Parathyroid adenoma (tissue), 2 donors: ENCODE measurements around the gene LIPC.

Experiments
- H2AFZ ChIP-seq: fragments of 300-600 bp; sonication (generic); one replicate; pipeline ENCODE4 v1.7.0; 2017; ENCODE audit warnings: antibody characterized with exemption, mild to moderate bottlenecking
- H3K27ac ChIP-seq: fragments of 300-600 bp; sonication (generic); one replicate; pipeline ENCODE4 v1.7.0; 2017
- H3K27me3 ChIP-seq: fragments of 300-600 bp; sonication (generic); one replicate; pipeline ENCODE4 v1.7.0; 2017; ENCODE audit warnings: low read length; ENCODE audit not compliant: control insufficient read depth, insufficient read depth
- H3K36me3 ChIP-seq: fragments of 300-600 bp; sonication (generic); one replicate; pipeline ENCODE4 v1.7.0; 2017; ENCODE audit warnings: low read length; ENCODE audit not compliant: control insufficient read depth, insufficient read depth
- H3K4me1 ChIP-seq: fragments of 300-600 bp; sonication (generic); one replicate; pipeline ENCODE4 v1.7.0; 2017; ENCODE audit warnings: control low read depth
- H3K4me2 ChIP-seq: fragments of 300-600 bp; sonication (generic); one replicate; pipeline ENCODE4 v1.7.0; 2017; ENCODE audit warnings: low read length
- H3K4me3 ChIP-seq: fragments of 300-600 bp; sonication (generic); one replicate; pipeline ENCODE4 v1.7.0; 2017; ENCODE audit warnings: low read depth, low read length
- H3K79me2 ChIP-seq: fragments of 300-600 bp; sonication (generic); one replicate; pipeline ENCODE4 v1.7.0; 2017; ENCODE audit warnings: control low read depth
- H3K9ac ChIP-seq: fragments of 300-600 bp; sonication (generic); one replicate; pipeline ENCODE4 v1.7.0; 2017; ENCODE audit warnings: mild to moderate bottlenecking
- H3K9me3 ChIP-seq: fragments of 300-600 bp; sonication (generic); one replicate; pipeline ENCODE4 v1.7.0; 2017; ENCODE audit warnings: low read length; ENCODE audit not compliant: control insufficient read depth
- TF ChIP-seq, protein P1 (sequence below): fragments of 300-600 bp; sonication (generic); IDR thresholded peaks from one replicate; pipeline ENCODE4 v1.7.0; 2017; ENCODE audit warnings: antibody characterized with exemption, mild to moderate bottlenecking
- donor health status: primary hyperparathyroidism.

Gene LIPC

GRCh38 chr15:58498821-58499580 lies 67.2 kb downstream of the LIPC start:
- no peaks in the 10 kb centered on the region for H3K4me1 ChIP-seq
- H3K4me3 ChIP-seq, result no peak overlapping the region
- TF ChIP-seq, protein P1, sequence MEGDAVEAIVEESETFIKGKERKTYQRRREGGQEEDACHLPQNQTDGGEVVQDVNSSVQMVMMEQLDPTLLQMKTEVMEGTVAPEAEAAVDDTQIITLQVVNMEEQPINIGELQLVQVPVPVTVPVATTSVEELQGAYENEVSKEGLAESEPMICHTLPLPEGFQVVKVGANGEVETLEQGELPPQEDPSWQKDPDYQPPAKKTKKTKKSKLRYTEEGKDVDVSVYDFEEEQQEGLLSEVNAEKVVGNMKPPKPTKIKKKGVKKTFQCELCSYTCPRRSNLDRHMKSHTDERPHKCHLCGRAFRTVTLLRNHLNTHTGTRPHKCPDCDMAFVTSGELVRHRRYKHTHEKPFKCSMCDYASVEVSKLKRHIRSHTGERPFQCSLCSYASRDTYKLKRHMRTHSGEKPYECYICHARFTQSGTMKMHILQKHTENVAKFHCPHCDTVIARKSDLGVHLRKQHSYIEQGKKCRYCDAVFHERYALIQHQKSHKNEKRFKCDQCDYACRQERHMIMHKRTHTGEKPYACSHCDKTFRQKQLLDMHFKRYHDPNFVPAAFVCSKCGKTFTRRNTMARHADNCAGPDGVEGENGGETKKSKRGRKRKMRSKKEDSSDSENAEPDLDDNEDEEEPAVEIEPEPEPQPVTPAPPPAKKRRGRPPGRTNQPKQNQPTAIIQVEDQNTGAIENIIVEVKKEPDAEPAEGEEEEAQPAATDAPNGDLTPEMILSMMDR, result no peak
- no peak overlapping the region for H3K9ac ChIP-seq
- H3K27ac ChIP-seq, result no peak overlapping the region
- no peaks in the 10 kb centered on the region for H3K36me3 ChIP-seq
- H3K27me3 ChIP-seq, result no peaks in the 10 kb centered on the region
- H2AFZ ChIP-seq, result no peak overlapping the region
- H3K4me2 ChIP-seq, result no peak overlapping the region
- no peaks in the 10 kb centered on the region for H3K9me3 ChIP-seq
- no peaks in the 10 kb centered on the region for H3K79me2 ChIP-seq

GRCh38 chr15:58501006-58501405 lies 69.2 kb downstream of the LIPC start:
- no peak overlapping the region for H3K4me2 ChIP-seq
- H3K79me2 ChIP-seq, result no peaks in the 10 kb centered on the region
- no peak overlapping the region for H3K4me3 ChIP-seq
- H3K9ac ChIP-seq, result no peak overlapping the region
- no peak overlapping the region for H3K27ac ChIP-seq
- no peaks in the 10 kb centered on the region for H3K27me3 ChIP-seq
- H3K9me3 ChIP-seq, result no peaks in the 10 kb centered on the region
- no peaks in the 10 kb centered on the region for H3K4me1 ChIP-seq
- no peaks in the 10 kb centered on the region for H3K36me3 ChIP-seq
- H2AFZ ChIP-seq, result no peak overlapping the region
- TF ChIP-seq, protein P1, result no peak

GRCh38 chr15:58501636-58502188 lies 69.9 kb downstream of the LIPC start:
- Histone ChIP-seq H3K4me1 (no peaks in the 10 kb centered on the region), H3K27ac (no peak overlapping the region), H3K4me3 (no peak overlapping the region), H3K9me3 (no peaks in the 10 kb centered on the region), H3K27me3 (no peaks in the 10 kb centered on the region), H2AFZ (no peak overlapping the region), H3K79me2 (no peaks in the 10 kb centered on the region), H3K4me2 (no peak overlapping the region), H3K36me3 (no peaks in the 10 kb centered on the region), H3K9ac (no peak overlapping the region)
- TF ChIP-seq, protein P1, result no peak

DNA sequence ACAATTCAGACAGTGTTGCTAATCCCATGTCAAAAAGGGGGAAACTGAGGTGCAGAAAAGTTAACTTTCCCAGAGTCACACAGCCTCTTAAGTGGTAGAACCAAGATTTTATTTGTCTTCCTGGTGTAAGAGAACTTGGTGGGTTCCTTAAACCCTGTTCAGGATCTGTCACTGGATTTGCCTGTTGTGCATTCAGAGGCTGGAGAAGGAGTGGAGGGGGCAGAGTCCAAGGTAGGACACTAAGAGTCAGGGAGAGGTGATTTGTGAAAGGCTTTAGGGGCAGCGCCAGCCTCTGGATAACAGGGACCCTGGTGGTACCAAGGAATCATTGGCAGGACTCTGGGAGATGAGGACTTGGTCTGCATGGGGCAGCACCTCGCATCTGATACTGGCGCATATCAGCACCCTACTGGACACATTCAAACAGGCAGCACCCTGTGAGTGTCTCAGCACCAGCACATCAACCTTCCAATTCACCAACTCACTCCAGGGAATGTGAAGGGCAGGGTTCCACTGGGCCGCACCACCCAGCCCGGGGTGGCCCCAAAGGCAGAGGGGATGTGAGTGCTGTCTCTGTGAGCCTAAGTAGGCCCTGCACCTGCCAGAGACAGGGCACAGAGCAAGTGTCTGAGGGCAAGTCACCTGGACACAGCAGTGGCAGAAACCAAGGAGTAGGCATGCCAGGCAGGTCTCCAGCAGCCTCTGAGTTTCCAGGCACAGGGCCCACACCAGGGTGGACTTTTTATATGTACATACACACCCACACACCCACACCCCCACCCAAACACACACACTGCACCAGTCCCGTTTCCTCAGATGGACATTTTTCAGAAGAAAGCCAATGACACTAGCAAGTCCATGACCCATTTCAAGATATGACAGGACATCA lies 71.6 kb downstream of the LIPC start:
- H3K4me2 ChIP-seq, result no peak overlapping the region
- TF ChIP-seq, protein P1, result no peak
- no peak overlapping the region for H3K27ac ChIP-seq
- H3K9ac ChIP-seq, result no peak overlapping the region
- H3K79me2 ChIP-seq, result no peaks in the 10 kb centered on the region
- H3K36me3 ChIP-seq, result no peaks in the 10 kb centered on the region
- no peak overlapping the region for H2AFZ ChIP-seq
- no peaks in the 10 kb centered on the region for H3K4me1 ChIP-seq
- no peaks in the 10 kb centered on the region for H3K9me3 ChIP-seq
- no peaks in the 10 kb centered on the region for H3K27me3 ChIP-seq
- no peak overlapping the region for H3K4me3 ChIP-seq
